GM19099 (cell line): Measurements from ENCODE around the gene KRT10.

ENCODE experiments used
- POLR2A ChIP-seq: IDR thresholded peaks from 3 replicates; pipeline ENCODE4 v1.6.1; 2011; ENCODE audit warnings: low read depth; ENCODE audit not compliant: insufficient read length; ENCODE audit errors: extremely low read depth

The KRT10 gene

GRCh38 chr17:40819528-40820125 lies 2.8 kb downstream of the KRT10 start:
- TF ChIP-seq POLR2A, result no peak

- TF ChIP-seq POLR2A, result peak; percentile 81
Observed at GRCh38 chr17:40818733-40819527, 3.5 kb downstream of the KRT10 start.

GRCh38 chr17:40818343-40818732 lies 4.1 kb downstream of the KRT10 start:
- no peak for TF ChIP-seq POLR2A

- no peak for TF ChIP-seq POLR2A
Observed at GRCh38 chr17:40817103-40817682, 5.2 kb downstream of the KRT10 start.

GRCh38 chr17:40816569-40816968 lies 5.8 kb downstream of the KRT10 start:
- no peak for TF ChIP-seq POLR2A

GRCh38 chr17:40815381-40815780 lies 7.0 kb downstream of the KRT10 start:
- no peak for TF ChIP-seq POLR2A

- no peak for TF ChIP-seq POLR2A
Observed at GRCh38 chr17:40813804-40814203, 8.6 kb downstream of the KRT10 start.

- no peak for TF ChIP-seq POLR2A
Observed at GRCh38 chr17:40812639-40813038, 9.8 kb downstream of the KRT10 start.

- no peak for TF ChIP-seq POLR2A
Observed at GRCh38 chr17:40810494-40810893, 11.9 kb downstream of the KRT10 start.

GRCh38 chr17:40809721-40810421 lies 12.5 kb downstream of the KRT10 start:
- TF ChIP-seq POLR2A, result no peak

GRCh38 chr17:40806131-40806530 lies 16.3 kb downstream of the KRT10 start:
- no peak for TF ChIP-seq POLR2A

GRCh38 chr17:40803617-40804082 lies 18.8 kb downstream of the KRT10 start:
- no peak for TF ChIP-seq POLR2A

- no peak for TF ChIP-seq POLR2A
Observed at GRCh38 chr17:40801157-40801556, 21.3 kb downstream of the KRT10 start.

GRCh38 chr17:40800381-40800780 lies 22.0 kb downstream of the KRT10 start:
- TF ChIP-seq POLR2A, result no peak

GRCh38 chr17:40799859-40800258 lies 22.6 kb downstream of the KRT10 start, which contains the start of gene KRT28:
Gene KRT28 (minus strand): TSS chr17:40799959. CDS start chr17:40799893, 66 bp downstream.
- no peak for TF ChIP-seq POLR2A
